ENCODE results near the gene PUS10.
A peak's percentile ranks its signal among the peaks of the same experiment; 100 is the strongest.

PUS10 gene

DNA sequence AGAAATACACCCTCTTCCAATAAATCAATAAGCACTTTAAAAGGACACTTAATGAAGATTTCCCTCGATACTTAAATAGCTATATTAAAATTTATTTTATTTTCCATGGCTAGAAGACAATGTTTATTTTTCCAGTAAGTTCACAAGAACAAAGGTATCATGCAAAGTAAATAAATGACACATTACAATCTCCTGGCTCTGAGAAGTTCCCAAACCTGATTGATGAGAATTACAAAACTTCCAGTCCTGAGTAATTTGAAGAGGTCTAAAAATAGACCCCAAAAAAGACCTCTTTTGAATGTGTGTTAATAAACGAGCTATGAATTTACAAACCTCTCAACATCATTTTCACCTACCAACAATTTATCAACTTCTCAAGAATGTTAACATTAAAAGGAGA lies 2.1 kb downstream of the PUS10 start:
- peak overlapping the region; percentile 84 for H3K4me3 ChIP-seq (ENCODE audit: low read depth, low read length)
- peaks cover 1 to 5% of the 10 kb centered on the region in 2 experiments; a peak in 2 of 3 replicates for H3K36me3 ChIP-seq (ENCODE audit: control insufficient read depth in 2 of 2, insufficient read depth in 1 of 2, low read length in 2 of 2)
- no peak for TF ChIP-seq INSM2 (tag by site-specific recombination; IDR thresholded peaks at IDR 0.05)
- TF ChIP-seq, protein P1, sequence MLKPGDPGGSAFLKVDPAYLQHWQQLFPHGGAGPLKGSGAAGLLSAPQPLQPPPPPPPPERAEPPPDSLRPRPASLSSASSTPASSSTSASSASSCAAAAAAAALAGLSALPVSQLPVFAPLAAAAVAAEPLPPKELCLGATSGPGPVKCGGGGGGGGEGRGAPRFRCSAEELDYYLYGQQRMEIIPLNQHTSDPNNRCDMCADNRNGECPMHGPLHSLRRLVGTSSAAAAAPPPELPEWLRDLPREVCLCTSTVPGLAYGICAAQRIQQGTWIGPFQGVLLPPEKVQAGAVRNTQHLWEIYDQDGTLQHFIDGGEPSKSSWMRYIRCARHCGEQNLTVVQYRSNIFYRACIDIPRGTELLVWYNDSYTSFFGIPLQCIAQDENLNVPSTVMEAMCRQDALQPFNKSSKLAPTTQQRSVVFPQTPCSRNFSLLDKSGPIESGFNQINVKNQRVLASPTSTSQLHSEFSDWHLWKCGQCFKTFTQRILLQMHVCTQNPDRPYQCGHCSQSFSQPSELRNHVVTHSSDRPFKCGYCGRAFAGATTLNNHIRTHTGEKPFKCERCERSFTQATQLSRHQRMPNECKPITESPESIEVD (tag by site-specific recombination; IDR thresholded peaks at IDR 0.05): peak; percentile 20; the same call in 1 of the 2 replicates
- TF ChIP-seq ZSCAN16 (tag by site-specific recombination; IDR thresholded peaks at IDR 0.05): no peak
- no peaks in the 10 kb centered on the region for H3K9me3 ChIP-seq (ENCODE audit: control insufficient read depth, insufficient read depth, low read depth, low read length)
- CTCF ChIA-PET: interaction anchor here (0.9 to 1.2 kb wide), 2 partner anchors 10 to 17 kb away, joined by 3 to 4 read pairs; no protein-coding TSS in a partner anchor
- POLR2A ChIA-PET: interaction anchor here (1.1 kb wide), 1 partner anchor 13 kb away, joined by 3 read pairs; no protein-coding TSS in a partner anchor
- no peak overlapping the region for H3K27ac ChIP-seq (ENCODE audit: extremely low read depth, low read depth, low read length)
- H3K4me1 ChIP-seq (ENCODE audit: control insufficient read depth, insufficient read depth, low read length): peaks cover 5% of the 10 kb centered on the region

DNA sequence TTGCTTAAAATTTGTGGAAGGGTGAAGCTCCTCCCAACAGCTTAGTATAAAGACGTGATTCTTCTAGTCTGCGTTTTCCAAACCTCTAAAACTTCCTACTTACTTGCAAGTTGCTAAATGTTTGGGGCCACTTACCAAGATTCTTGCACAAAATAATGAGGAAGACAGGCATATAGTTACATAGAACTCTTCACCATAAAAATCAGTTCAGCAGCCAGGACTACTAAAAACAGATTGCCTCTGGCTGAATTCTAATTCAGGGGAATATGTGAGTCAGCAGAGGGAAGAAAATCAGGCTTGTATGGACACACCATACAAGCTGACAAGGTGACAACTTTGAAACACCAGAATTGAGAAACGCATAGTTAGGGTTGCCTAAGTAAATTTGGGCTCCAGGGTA lies 3.3 kb downstream of the PUS10 start:
- POLR2A ChIA-PET: no interaction called here
- CTCF ChIA-PET: no interaction called here
- Histone ChIP-seq H3K36me3 (ENCODE audit: control insufficient read depth in 2 of 2, insufficient read depth in 1 of 2, low read length in 2 of 2) (no peaks in the 10 kb centered on the region), H3K4me3 (ENCODE audit: low read depth, low read length) (no peak overlapping the region), H3K27ac (ENCODE audit: extremely low read depth, low read depth, low read length) (no peak overlapping the region), H3K9me3 (ENCODE audit: control insufficient read depth, insufficient read depth, low read depth, low read length) (no peaks in the 10 kb centered on the region), H3K4me1 (ENCODE audit: control insufficient read depth, insufficient read depth, low read length) (peaks cover 5% of the 10 kb centered on the region)
- TF ChIP-seq, protein P1 (tag by site-specific recombination; IDR thresholded peaks at IDR 0.05): peak; percentile 33; the same call in 1 of the 2 replicates
- TF ChIP-seq ZNF140 (tag by site-specific recombination; IDR thresholded peaks at IDR 0.05): no peak

DNA sequence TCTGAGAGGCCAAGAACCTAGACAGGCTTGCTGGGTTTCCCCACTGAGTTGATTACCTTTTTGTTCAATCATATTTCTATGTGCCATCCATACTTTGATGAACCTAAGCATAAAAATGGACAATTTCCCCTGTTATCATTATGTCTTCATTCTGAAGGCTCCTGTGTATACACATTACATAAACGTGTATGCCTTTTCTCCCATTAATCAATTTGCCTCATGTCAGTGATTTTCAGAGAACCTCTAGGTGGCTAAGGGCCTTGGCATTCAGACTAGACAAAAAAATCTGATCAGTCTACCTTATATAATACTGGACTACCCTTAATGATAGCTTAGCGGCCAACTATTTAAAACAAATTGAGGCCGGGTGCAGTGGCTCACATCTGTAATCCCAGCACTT lies 4.7 kb downstream of the PUS10 start:
- ChIA-PET POLR2A (no interaction called here), CTCF (no interaction called here)
- Histone ChIP-seq H3K36me3 (ENCODE audit: control insufficient read depth in 2 of 2, insufficient read depth in 1 of 2, low read length in 2 of 2) (no peaks in the 10 kb centered on the region; a peak in 1 of 3 replicates), H3K4me1 (ENCODE audit: control insufficient read depth, insufficient read depth, low read length) (peaks cover 5% of the 10 kb centered on the region), H3K9me3 (ENCODE audit: control insufficient read depth, insufficient read depth, low read depth, low read length) (no peaks in the 10 kb centered on the region), H3K4me3 (ENCODE audit: low read depth, low read length) (no peak overlapping the region), H3K27ac (ENCODE audit: extremely low read depth, low read depth, low read length) (no peak overlapping the region)
- TF ChIP-seq EGR2 (tag by site-specific recombination; IDR thresholded peaks at IDR 0.05; ENCODE audit: low read depth) (no peak), TRIM28 (IDR thresholded peaks at IDR 0.05; ENCODE audit: borderline replicate concordance, low read length) (no peak), SP2 (tag by site-specific recombination; IDR thresholded peaks at IDR 0.05) (no peak), ZNF530 (tag by site-specific recombination; IDR thresholded peaks at IDR 0.05; ENCODE audit: low read depth) (no peak), ELK4 (IDR thresholded peaks at IDR 0.05; ENCODE audit: borderline replicate concordance, low read depth, low read length) (no peak), ZNF10 (tag by site-specific recombination; IDR thresholded peaks at IDR 0.05) (no peak), ZBTB20 (tag by site-specific recombination; IDR thresholded peaks at IDR 0.05) (no peak), ZFP41 (tag by site-specific recombination; IDR thresholded peaks at IDR 0.05; ENCODE audit: borderline replicate concordance) (no peak), KLF16 (tag by site-specific recombination; IDR thresholded peaks at IDR 0.05) (no peak), ZNF404 (tag by site-specific recombination; IDR thresholded peaks at IDR 0.05) (no peak), ZSCAN23 (tag by site-specific recombination; IDR thresholded peaks at IDR 0.05) (no peak), ZNF354C (tag by site-specific recombination; IDR thresholded peaks at IDR 0.05; ENCODE audit: borderline replicate concordance, low read depth) (no peak), KLF8 (tag by site-specific recombination; IDR thresholded peaks at IDR 0.05) (no peak), ZBTB11 (tag by site-specific recombination; conservative IDR thresholded peaks at IDR 0.05; ENCODE audit: low read depth) (no peak), ZNF416 (tag by site-specific recombination; IDR thresholded peaks at IDR 0.05) (no peak)
- TF ChIP-seq, protein P2, sequence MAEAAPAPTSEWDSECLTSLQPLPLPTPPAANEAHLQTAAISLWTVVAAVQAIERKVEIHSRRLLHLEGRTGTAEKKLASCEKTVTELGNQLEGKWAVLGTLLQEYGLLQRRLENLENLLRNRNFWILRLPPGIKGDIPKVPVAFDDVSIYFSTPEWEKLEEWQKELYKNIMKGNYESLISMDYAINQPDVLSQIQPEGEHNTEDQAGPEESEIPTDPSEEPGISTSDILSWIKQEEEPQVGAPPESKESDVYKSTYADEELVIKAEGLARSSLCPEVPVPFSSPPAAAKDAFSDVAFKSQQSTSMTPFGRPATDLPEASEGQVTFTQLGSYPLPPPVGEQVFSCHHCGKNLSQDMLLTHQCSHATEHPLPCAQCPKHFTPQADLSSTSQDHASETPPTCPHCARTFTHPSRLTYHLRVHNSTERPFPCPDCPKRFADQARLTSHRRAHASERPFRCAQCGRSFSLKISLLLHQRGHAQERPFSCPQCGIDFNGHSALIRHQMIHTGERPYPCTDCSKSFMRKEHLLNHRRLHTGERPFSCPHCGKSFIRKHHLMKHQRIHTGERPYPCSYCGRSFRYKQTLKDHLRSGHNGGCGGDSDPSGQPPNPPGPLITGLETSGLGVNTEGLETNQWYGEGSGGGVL (tag by site-specific recombination; IDR thresholded peaks at IDR 0.05): no peak
